Endodermal cell (in vitro differentiated cells): ENCODE measurements around the gene DGKD. TPM values are rescaled to one million over a fixed set of nuclear protein-coding genes. Genes with fewer than 3 reads are reported as not detected.
A peak's percentile ranks its signal among the peaks of the same experiment; 100 is the strongest.

Experiments
- DNase-seq: peaks from one replicate; pipeline ENCODE4 v3.0.0-alpha.2; 2017
- H3K27ac ChIP-seq: 2 replicates; pipeline ENCODE4 v1.5.1; 2013; ENCODE audit warnings: mild to moderate bottlenecking, low read depth, low read length, moderate library complexity
- H3K27me3 ChIP-seq: 2 replicates; pipeline ENCODE4 v1.6.1; 2013; ENCODE audit warnings: mild to moderate bottlenecking, low read length, moderate library complexity; ENCODE audit not compliant: insufficient read depth, control insufficient read depth, poor library complexity, severe bottlenecking
- H3K36me3 ChIP-seq: 2 replicates; pipeline ENCODE4 v1.7.0; 2013; ENCODE audit warnings: mild to moderate bottlenecking, low read length, moderate library complexity; ENCODE audit not compliant: control insufficient read depth, insufficient read depth
- H3K4me1 ChIP-seq: one replicate; pipeline ENCODE4 v1.7.0; 2013; ENCODE audit warnings: low read length; ENCODE audit not compliant: control insufficient read depth, insufficient read depth
- H3K4me3 ChIP-seq: 2 replicates; pipeline ENCODE4 v1.5.1; 2013; ENCODE audit warnings: mild to moderate bottlenecking, low read length, moderate library complexity
- H3K9ac ChIP-seq: 2 replicates; pipeline ENCODE4 v1.6.1; 2013; ENCODE audit warnings: mild to moderate bottlenecking, low read length, moderate library complexity; ENCODE audit not compliant: poor library complexity, severe bottlenecking; ENCODE audit errors: extremely low read depth
- H3K9me3 ChIP-seq: 2 replicates; pipeline ENCODE4 v1.6.1; 2013; ENCODE audit warnings: mild to moderate bottlenecking, low read length, moderate library complexity; ENCODE audit not compliant: control insufficient read depth
- H3K27ac Mint-ChIP-seq: 2 replicates; pipeline ENCODE4 v1.8.0; 2020; ENCODE audit warnings: mixed read lengths
- H3K27me3 Mint-ChIP-seq: 2 replicates; pipeline ENCODE4 v1.8.0; 2021; ENCODE audit warnings: mild to moderate bottlenecking, mixed read lengths; ENCODE audit not compliant: insufficient read depth
- H3K36me3 Mint-ChIP-seq: 2 replicates; pipeline ENCODE4 v1.8.0; 2020; ENCODE audit warnings: low read depth, mixed read lengths
- H3K4me1 Mint-ChIP-seq: 2 replicates; pipeline ENCODE4 v1.8.0; 2020; ENCODE audit warnings: mixed read lengths
- H3K4me3 Mint-ChIP-seq: 2 replicates; pipeline ENCODE4 v1.8.0; 2020; ENCODE audit warnings: mild to moderate bottlenecking, moderate library complexity, mixed read lengths
- H3K9me3 Mint-ChIP-seq: 2 replicates; pipeline ENCODE4 v1.8.0; 2020; ENCODE audit warnings: mild to moderate bottlenecking, mixed read lengths
- WGBS, 2 experiments: methylation state at CpG; one replicate each; pipeline versions ENCODE4 v1.1.5 to v1.1.7; 2013; ENCODE audit warnings: missing lambda C conversion rate in 2 of 2, mixed read lengths in 1 of 2; ENCODE audit not compliant: insufficient coverage in 1 of 2, insufficient read length in 1 of 2; 5-methylcytosine and 5-hydroxymethylcytosine counted together
- total RNA-seq, 2 donors: library from RNA; stranded (reverse); fragmentation: NEBNext Ultra II Directional in 1 of 2; extraction: Animal tissue kit (Norgen Biotek cat#: 25700) in 1 of 2; gene quantifications; 2 replicates in 1 of 2; 3 replicates in 1 of 2; pipeline ENCODE4 v1.2.1, GENCODE V29; 2021
- TF ChIP-seq, protein P1 (sequence below): fragments of 200-600 bp; sonication (generic); conservative IDR thresholded peaks from 2 replicates; pipeline ENCODE4 v1.5.0; 2021; ENCODE audit warnings: antibody characterized with exemption, mild to moderate bottlenecking

DGKD gene
- total RNA-seq, 2 donors from 2014 or later: 39.2 to 46.9 TPM

DNA sequence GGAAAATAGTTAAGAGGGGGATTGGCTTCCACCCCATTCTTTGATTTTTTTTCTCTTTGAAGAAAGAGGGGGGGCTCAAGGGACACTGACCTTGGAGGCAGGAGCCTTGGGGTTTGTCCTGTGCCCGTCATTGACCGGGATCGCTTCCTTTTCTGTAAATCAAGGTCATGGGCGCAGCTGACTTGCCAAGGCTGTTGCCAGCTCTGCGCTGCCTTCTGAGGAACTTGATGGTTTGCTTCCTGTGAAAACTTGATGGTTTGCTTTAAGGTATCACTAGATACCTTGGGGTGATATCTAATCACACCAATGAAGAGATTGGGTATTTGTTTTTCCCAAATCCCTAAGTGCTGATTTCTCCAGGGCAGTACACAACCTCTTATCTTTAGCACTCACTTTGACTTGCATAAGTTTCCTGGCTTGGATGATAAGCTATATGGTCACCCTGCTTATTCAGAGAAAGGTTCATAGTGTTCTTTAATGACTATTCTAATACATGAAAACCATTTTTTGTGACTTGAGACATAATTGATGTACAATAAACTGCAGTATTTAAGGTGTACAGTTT is 56.0 kb downstream of the DGKD start:
- no peaks in the 10 kb centered on the region for H3K27me3 ChIP-seq
- TF ChIP-seq, protein P1, sequence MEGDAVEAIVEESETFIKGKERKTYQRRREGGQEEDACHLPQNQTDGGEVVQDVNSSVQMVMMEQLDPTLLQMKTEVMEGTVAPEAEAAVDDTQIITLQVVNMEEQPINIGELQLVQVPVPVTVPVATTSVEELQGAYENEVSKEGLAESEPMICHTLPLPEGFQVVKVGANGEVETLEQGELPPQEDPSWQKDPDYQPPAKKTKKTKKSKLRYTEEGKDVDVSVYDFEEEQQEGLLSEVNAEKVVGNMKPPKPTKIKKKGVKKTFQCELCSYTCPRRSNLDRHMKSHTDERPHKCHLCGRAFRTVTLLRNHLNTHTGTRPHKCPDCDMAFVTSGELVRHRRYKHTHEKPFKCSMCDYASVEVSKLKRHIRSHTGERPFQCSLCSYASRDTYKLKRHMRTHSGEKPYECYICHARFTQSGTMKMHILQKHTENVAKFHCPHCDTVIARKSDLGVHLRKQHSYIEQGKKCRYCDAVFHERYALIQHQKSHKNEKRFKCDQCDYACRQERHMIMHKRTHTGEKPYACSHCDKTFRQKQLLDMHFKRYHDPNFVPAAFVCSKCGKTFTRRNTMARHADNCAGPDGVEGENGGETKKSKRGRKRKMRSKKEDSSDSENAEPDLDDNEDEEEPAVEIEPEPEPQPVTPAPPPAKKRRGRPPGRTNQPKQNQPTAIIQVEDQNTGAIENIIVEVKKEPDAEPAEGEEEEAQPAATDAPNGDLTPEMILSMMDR: no peak
- H3K36me3 Mint-ChIP-seq: peaks cover 16% of the 10 kb centered on the region
- no peak overlapping the region for H3K9ac ChIP-seq
- H3K27me3 Mint-ChIP-seq: peaks cover 2% of the 10 kb centered on the region
- no peak overlapping the region for H3K27ac ChIP-seq
- no peak for DNase-seq
- peak overlapping the region; percentile 55 for H3K27ac Mint-ChIP-seq
- no peak overlapping the region for H3K4me3 ChIP-seq
- no peaks in the 10 kb centered on the region for H3K36me3 ChIP-seq
- peaks cover 27% of the 10 kb centered on the region for H3K4me1 Mint-ChIP-seq
- peaks cover 32% of the 10 kb centered on the region for H3K9me3 Mint-ChIP-seq
- peaks cover 29% of the 10 kb centered on the region for H3K9me3 ChIP-seq
- H3K4me1 ChIP-seq: peaks cover 13% of the 10 kb centered on the region
- H3K4me3 Mint-ChIP-seq: no peak overlapping the region
- WGBS, 2 experiments: 67 to 86% methylated on average over 5 of the region's 5 CpGs

DNA sequence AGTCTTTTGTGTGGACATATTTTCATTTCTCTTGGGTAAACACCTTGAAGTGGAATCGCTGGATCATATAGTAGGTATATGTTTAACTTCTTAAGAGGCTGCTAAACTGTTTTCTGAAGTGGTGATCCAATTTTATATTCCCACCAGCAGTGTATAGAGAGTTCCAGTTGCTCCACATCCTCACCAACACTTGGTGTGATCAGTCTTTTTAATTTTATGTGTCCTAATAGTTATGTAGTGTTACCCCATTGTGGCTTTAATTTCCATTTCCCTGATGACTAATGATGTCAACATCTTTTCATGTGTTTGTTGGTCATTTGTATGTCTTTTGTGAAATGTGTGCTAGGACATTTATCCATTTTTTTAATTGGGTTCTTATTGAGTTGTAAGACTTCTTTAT is 56.9 kb downstream of the DGKD start:
- peaks cover 33% of the 10 kb centered on the region for H3K4me1 Mint-ChIP-seq
- 92 to 100% methylated on average over 1 of the region's 1 CpG for WGBS, 2 experiments

DNA sequence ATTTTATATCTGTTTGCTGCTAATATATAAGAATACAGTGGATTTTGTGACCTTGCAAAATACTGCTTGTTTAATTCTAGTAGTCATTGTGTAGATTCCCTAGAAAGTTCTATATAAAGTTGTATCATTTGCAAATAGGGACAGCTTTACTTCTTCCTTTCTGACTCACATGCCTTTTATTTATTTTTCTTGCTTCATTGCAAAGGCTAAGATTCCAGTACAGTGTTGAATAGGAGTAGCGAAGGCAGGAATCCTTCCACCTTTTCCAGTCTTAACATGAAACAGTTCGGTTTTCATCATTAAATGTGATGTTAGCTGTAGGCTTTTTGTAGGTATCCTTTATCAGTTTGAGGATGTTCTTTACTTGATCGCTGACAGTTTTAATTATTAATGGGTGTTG is 58.1 kb downstream of the DGKD start:
- no peak overlapping the region for H3K27ac ChIP-seq
- Mint-ChIP-seq H3K27me3 (peaks cover 2% of the 10 kb centered on the region), H3K4me3 (no peak overlapping the region), H3K9me3 (peaks cover 32% of the 10 kb centered on the region), H3K36me3 (peaks cover 17% of the 10 kb centered on the region), H3K27ac (no peak overlapping the region), H3K4me1 (peaks cover 43% of the 10 kb centered on the region)
- H3K4me3 ChIP-seq: peak overlapping the region; percentile 67
- H3K9me3 ChIP-seq: peaks cover 29% of the 10 kb centered on the region
- no peaks in the 10 kb centered on the region for H3K36me3 ChIP-seq
- H3K9ac ChIP-seq: no peak overlapping the region
- peaks cover 10% of the 10 kb centered on the region for H3K4me1 ChIP-seq
- no peaks in the 10 kb centered on the region for H3K27me3 ChIP-seq
- DNase-seq: no peak
- TF ChIP-seq, protein P1: no peak
- 97 to 100% methylated on average over 2 to 3 of the region's 3 CpGs for WGBS, 2 experiments

More for the DNA sequence above, 56.9 kb downstream of the DGKD start:
- H3K36me3 Mint-ChIP-seq: peaks cover 17% of the 10 kb centered on the region
- Histone ChIP-seq H3K9me3 (peaks cover 29% of the 10 kb centered on the region), H3K36me3 (no peaks in the 10 kb centered on the region), H3K27ac (no peak overlapping the region), H3K27me3 (no peaks in the 10 kb centered on the region), H3K4me1 (peaks cover 10% of the 10 kb centered on the region), H3K9ac (no peak overlapping the region), H3K4me3 (peak overlapping the region; percentile 16)
- peaks cover 32% of the 10 kb centered on the region for H3K9me3 Mint-ChIP-seq
- H3K4me3 Mint-ChIP-seq: no peak overlapping the region
- no peak overlapping the region for H3K27ac Mint-ChIP-seq
- TF ChIP-seq, protein P1: no peak
- DNase-seq: no peak
- peaks cover 2% of the 10 kb centered on the region for H3K27me3 Mint-ChIP-seq
